Raji (cell line): ENCODE results near the gene SPATA9.

Experiments
- POLR2A ChIP-seq: IDR thresholded peaks from 2 replicates; pipeline ENCODE4 v1.6.1; 2011; ENCODE audit warnings: low read depth, low read length, control low read depth; ENCODE audit not compliant: insufficient read depth

The SPATA9 gene

GRCh38 chr5:95682891-95683290 is at the start of gene SPATA9:
Gene SPATA9, minus strand, starts transcription at chr5:95682991. Its CDS starts 137 bp downstream, at chr5:95682854.
- TF ChIP-seq POLR2A: no peak

DNA sequence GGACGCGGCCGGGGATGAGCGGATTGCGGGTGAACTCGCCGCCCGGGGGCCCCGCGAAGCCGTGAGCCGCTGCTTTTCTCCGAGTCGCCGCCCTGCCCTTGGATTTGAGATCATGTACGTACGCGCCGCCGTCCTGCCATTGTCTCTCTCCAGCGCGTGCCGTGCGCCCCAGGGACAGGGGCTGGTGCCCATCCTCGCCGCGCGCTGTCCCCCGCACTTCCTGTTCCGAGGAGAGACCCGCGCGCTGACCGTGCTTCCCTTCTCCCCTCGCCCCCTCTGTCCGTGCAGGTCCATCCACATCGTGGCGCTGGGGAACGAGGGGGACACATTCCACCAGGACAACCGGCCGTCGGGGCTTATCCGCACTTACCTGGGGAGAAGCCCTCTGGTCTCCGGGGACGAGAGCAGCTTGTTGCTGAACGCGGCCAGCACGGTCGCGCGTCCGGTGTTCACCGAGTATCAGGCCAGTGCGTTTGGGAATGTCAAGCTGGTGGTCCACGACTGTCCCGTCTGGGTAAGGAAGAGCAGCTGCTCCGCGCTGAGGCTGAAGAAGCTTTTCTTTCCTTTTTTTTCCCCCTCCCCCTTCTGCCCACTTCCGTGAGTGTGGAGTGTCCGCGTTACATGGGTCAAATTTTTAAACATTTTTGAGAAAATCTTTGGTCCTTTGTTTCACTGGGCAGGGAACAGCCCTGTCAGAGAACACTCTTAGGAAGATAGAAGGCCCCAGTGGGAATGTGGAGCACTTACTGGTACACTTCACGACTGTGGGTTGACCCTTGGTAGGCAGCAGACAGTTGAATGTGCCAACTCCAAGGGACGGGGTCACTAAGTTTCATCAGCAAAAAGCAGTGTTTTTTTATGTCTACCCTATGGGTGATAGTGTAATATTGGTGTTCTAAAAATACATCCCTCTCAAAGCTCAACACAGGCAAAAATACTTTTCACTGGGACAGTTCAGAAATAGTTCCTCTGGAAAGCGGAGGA is 49.1 kb upstream of the SPATA9 start:
- no peak for TF ChIP-seq POLR2A

GRCh38 chr5:95730730-95731570 is 48.2 kb upstream of the SPATA9 start, which contains the start of gene RHOBTB3:
Gene RHOBTB3, plus strand, starts transcription at chr5:95731336. Its CDS starts 347 bp downstream, at chr5:95731683.
- no peak for TF ChIP-seq POLR2A

- no peak for TF ChIP-seq POLR2A
Measured at GRCh38 chr5:95730011-95730700, 47.4 kb upstream of the SPATA9 start.

DNA sequence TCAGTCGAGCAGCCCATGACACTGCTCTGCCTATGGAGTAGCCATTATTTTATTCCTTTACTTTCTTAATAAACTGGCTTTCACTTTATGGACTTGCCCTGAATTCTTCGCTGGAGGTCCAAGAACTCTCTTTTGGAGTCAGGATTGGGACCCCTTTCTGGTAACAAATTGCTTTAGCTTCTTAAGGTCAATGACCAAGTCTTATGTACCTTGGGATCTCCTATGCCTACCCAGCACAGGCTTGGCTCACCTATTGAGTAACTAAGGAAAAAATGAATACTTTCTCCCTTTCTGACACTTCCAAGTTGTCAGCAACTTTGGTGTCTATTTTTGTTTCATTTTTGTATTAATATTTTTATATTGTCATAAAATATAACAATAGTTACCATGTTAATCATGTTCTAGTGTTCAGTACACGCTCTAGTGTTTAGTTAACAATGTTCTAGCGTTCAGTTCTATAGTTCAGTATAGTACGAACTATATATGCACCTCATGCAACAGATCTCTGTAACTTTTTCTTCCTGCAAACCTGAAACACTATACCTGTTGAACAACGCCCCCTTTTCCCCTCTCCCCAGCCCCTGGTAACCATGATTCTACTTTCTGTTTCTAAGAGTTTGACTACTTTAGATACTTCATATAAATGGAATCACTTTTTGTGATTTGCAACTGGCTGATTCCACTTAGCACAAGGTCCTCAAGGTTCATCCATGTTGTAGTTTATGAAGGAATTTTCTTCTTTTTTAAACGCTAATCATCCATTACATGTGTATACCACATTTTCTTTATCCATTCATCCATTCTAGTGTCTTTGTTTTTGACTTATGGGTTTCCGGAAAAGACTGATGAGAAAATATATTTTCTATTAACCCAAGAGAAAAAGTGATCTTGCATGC is 46.6 kb upstream of the SPATA9 start:
- no peak for TF ChIP-seq POLR2A

GRCh38 chr5:95728494-95729114 is 45.8 kb upstream of the SPATA9 start:
- no peak for TF ChIP-seq POLR2A

DNA sequence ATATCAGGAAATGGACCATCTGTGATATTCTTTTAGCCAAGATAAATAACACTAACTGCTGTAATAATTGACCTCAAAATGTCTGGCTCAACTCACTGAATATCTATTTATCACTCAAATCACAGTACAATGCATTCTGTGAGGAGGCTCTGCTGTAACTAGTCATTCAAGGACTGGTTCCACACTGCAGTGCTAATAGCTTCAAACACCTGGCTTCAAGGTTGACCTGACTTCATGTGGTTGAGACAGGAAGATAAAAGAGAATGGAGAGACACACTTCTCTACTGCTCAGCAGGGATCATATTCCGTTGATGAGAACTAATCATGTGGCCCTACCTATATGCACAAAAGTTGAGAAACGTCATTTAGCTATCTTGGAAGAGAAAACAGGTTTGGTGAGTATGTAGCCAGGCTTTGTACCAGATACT is 45.0 kb upstream of the SPATA9 start:
- no peak for TF ChIP-seq POLR2A

DNA sequence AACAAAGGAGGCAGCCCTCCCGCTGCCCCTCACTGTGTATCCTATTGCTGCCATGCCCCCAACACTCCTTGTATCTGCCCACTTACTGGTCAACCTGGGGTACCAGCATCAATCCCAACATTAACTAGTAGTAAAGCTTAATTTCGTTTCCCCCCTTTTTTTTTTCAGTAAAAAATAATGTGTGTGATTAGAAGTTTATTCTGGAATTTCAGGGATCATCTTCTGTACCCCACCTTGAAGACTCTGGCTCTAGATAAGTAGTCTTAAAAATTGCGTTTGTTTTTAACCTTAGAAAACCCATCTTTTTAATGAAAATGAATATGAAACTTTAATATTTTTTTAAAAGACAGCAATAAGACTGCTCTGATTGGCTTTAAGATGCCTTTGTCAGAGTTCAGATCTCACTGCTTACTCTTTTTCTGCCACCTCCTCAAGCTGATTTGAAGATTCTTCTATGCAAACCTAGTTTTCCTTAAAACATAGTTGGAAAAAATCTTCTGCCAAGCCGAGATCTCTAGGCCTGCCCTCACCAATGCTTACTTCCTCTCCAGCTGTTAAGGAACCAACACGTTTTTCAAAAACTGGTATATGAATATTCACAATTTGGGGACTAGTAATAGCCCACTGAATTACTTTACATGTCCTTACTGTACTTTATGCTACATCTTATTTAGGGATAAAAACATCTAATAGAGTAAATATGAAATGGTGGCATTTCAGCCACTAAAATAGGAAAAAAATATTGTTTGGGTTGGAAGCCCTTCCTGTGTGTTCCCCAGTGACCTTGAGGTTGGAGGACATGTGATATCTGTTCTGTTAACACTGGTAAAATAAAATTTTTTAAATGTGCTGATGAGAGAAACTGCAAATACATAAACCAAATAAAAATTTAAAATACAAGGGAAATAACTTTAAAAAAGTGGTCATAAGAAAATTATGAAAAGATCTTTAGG is 44.3 kb upstream of the SPATA9 start:
- no peak for TF ChIP-seq POLR2A

GRCh38 chr5:95725937-95726810 is 43.4 kb upstream of the SPATA9 start:
- TF ChIP-seq POLR2A: no peak

GRCh38 chr5:95725071-95725820 is 42.5 kb upstream of the SPATA9 start:
- TF ChIP-seq POLR2A: no peak
